Cardiac muscle cell (in vitro differentiated cells and primary cell): ENCODE measurements around the gene OR5H14. TPM values are rescaled to one million over a fixed set of nuclear protein-coding genes. Genes with fewer than 3 reads are reported as not detected.

Experiments used
- polyA plus RNA-seq: library from polyadenylated mRNA; unstranded; fragments of >200 nt; fragmentation: Nextera tagmentation; extraction: Ambion mirVana; gene quantifications from 2 replicates; pipeline ENCODE4 v1.2.1, GENCODE V29; 2016
- total RNA-seq: library from RNA; depleted of rRNA; stranded (reverse); fragments of >200 nt; gene quantifications from 2 replicates; pipeline ENCODE4 v1.2.3, GENCODE V29; 2016

Gene OR5H14
- total and polyA plus RNA-seq, 2 experiments from 2014 or later: not detected

Other genes with a start within 250 kb of the OR5H14 start
- 6.9 and 8.6 TPM in 2 replicates for gene RIOX2, start 175.0 kb upstream of the OR5H14 start, total RNA-seq
- gene RIOX2, start 175.0 kb upstream of the OR5H14 start, polyA plus RNA-seq: 11.2 and 21.0 TPM in 2 replicates
- gene GABRR3, start 112.2 kb upstream of the OR5H14 start, total RNA-seq: not detected in 2 replicates
- not detected in 2 replicates for gene GABRR3, start 112.2 kb upstream of the OR5H14 start, polyA plus RNA-seq
- gene OR5AC2, start 60.3 kb upstream of the OR5H14 start, total RNA-seq: not detected in 2 replicates
- gene OR5AC2, start 60.3 kb upstream of the OR5H14 start, polyA plus RNA-seq: not detected in 2 replicates
- gene OR5H1, start 16.8 kb upstream of the OR5H14 start, total RNA-seq: not detected in 2 replicates
- not detected in 2 replicates for gene OR5H1, start 16.8 kb upstream of the OR5H14 start, polyA plus RNA-seq
- gene OR5H15, start 19.2 kb downstream of the OR5H14 start, total RNA-seq: not detected in 2 replicates
- gene OR5H15, start 19.2 kb downstream of the OR5H14 start, polyA plus RNA-seq: not detected in 2 replicates
- not detected in 2 replicates for gene OR5H6, start 116.8 kb downstream of the OR5H14 start, total RNA-seq
- gene OR5H6, start 116.8 kb downstream of the OR5H14 start, polyA plus RNA-seq: not detected in 2 replicates
- not detected in 2 replicates for gene OR5H2, start 135.0 kb downstream of the OR5H14 start, total RNA-seq
- not detected in 2 replicates for gene OR5H2, start 135.0 kb downstream of the OR5H14 start, polyA plus RNA-seq
- gene OR5K4, start 206.4 kb downstream of the OR5H14 start, total RNA-seq: not detected in 2 replicates
- not detected in 2 replicates for gene OR5K4, start 206.4 kb downstream of the OR5H14 start, polyA plus RNA-seq
- not detected in 2 replicates for gene OR5K3, start 243.2 kb downstream of the OR5H14 start, total RNA-seq
- gene OR5K3, start 243.2 kb downstream of the OR5H14 start, polyA plus RNA-seq: not detected in 2 replicates